Hippocampal formation (tissue), 2 donors: Measurements from ENCODE around the gene PRSS27.

Source experiments
- DNase-seq, 2 donors: peaks; one replicate each; lab custom pipeline; 2025; lab: John Stamatoyannopoulos, UW

Gene PRSS27

DNA sequence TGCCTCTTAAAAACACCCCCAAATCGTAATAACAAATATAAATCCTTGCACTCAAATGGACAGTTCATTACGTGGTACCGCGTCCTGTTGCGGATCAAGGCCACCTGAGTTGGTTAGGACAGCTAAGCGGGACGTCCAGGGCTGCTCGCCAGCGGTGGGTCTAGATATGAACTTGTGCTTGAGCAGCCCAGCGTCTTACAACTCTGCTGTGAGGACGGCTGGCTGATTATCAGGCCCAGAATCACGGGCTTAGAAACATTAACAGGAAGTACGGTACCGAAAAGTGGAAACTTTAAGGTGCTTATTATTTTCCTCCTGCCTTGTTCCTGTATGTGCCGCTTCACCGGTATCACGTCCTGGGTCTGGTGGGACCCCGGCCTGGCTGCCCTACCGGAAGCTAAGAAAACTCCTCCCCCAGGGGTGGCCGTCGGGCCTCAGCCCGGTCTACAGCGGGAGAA is 31.6 kb upstream of the PRSS27 start:
- no peak for DNase-seq

DNA sequence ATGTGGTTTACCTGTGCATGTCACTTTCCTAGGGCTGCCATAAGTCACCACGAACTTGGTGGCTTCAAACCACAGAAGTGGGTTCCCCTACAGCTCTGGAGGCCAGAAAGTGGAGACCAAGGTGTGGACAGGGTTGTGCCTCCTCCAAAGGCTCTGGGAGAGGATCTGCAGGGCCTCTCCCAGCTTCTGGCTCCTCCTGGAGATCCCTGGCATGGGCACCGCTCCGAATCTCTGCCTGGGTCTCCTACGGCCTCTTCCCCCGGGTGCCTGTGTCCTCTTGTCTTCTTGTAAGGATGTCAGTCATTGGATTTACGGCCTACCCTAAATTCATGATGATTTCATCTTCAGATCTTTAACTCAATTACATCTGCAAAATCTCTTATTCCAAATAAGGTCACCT is 29.9 kb upstream of the PRSS27 start:
- DNase-seq, result no peak

DNA sequence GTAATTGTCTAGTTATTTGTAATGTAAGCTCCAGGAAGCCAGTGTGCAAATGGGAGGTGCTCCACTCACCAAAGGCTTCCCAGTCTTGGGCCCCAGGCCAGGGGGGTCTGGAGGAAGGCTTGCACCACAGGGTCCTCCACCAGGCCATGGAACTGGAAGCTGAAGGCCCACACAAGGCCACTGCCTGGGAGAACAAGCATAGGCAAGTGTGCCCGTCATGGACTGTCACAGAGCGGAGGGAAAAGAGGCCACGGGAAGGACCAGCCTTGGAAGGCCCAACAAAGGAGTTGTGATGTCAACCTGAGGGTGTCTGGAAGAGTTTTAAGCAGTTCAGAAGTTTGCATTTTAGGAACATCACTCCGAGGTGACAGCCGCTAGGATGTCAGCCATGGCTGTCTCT is 29.5 kb upstream of the PRSS27 start:
- DNase-seq, result no peak

DNA sequence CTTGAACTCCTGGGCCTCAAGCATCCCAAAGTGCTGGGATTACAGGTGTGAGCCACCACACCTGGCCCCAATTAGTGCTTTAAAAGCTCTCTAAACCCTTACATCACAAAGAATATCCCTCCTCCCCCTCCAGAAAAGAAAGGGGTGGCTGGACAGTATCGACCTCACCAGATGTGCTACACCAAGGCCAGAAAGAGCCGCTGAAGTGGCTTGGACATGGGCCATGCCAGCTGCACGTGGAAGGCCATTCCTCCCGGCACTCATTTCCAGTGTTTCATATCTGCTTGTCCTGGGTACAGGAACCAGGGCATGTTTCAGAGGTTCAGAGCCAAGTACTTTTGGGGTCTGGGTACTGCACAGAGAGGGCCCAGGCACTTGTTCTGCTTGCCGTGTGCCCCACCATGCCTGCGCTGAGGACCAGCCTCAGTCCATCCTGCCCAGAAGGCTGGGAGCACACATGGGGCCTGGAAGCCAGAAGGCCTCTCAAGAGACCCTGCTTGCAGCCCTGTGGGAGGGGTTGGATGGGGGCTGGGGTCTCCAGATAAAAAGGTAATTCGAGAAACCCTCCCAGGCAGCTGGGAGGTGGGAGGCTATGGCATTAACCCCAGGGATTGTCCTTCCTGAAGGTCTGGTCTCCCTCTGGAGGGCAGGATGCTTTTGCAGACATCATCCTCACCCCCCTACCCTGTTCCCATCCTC is 28.9 kb upstream of the PRSS27 start:
- DNase-seq, result no peak

DNA sequence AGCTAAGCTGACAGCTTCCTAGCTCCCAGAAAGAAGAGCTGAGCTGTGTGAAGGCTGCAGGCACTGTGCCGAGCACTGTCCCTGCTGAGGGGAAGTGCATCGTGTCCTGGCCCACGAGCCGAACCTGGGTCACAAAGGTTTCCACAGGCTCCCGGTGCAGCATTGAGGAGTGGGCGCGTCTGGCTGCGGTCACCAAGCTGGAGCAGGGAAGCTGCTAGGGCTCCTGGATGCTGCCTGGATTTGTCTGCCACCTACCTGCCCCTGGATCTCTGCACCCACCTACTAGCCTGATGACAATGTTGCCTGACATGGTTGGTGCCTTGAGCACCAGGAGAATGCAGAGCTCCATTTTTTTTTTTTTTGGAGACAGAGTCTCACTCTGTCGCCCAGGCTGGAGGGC is 25.9 kb upstream of the PRSS27 start:
- no peak for DNase-seq

DNA sequence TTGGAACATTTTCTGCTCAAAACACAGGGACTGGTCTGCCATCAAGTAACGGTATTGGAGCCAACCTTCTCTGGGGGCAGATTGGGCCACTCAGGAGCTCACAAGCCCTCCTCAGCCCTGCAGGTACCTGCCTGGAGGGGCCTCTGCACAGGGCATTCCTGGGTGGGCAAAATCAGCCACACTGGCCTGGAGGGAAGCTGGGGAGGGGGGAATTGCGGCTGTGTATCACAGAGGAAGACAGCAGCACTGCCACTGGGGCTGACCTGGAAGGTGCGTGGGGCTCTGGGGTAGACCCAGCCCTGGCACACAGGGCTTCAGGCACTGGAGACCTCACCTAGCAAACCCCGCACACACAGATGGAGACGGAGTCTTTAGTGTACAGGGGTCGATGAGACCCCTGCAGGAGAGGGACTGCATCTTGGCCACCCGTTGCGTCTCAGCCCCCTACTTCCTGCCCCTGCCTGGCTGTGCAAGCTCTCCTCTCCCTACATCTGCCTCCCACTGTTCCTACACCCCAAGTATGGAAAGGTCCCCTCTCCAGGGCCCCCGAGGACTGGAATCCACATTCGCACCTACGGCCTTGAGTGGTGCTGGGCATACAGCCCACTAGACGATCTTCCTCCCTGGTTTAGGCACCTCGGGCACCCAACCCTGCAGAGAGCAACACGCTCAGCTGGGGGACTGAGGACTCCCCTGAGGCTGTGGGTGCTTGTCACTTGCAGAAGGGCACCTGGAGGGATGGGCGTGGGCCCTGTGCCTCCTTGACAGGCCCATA is 25.3 kb upstream of the PRSS27 start:
- no peak for DNase-seq

DNA sequence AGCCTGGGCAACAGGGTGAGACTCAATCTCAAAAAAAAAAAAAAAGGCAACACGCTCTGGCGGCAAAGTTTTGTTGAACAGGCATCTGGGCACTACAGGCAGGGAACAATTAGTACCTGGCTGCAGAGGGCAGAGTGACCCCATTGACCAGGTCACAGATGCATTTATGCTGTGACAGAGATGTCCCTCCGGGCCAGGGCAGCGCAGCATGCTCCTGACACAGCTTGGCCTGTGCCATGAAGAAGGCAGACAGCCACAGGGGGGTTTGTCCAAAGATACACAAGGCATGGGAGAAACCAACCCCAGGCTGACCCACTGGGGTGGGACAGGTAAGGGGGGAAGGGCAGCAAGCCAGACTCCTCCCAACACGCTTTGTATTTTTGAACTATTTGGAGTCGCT is 24.7 kb upstream of the PRSS27 start:
- DNase-seq, result no peak

DNA sequence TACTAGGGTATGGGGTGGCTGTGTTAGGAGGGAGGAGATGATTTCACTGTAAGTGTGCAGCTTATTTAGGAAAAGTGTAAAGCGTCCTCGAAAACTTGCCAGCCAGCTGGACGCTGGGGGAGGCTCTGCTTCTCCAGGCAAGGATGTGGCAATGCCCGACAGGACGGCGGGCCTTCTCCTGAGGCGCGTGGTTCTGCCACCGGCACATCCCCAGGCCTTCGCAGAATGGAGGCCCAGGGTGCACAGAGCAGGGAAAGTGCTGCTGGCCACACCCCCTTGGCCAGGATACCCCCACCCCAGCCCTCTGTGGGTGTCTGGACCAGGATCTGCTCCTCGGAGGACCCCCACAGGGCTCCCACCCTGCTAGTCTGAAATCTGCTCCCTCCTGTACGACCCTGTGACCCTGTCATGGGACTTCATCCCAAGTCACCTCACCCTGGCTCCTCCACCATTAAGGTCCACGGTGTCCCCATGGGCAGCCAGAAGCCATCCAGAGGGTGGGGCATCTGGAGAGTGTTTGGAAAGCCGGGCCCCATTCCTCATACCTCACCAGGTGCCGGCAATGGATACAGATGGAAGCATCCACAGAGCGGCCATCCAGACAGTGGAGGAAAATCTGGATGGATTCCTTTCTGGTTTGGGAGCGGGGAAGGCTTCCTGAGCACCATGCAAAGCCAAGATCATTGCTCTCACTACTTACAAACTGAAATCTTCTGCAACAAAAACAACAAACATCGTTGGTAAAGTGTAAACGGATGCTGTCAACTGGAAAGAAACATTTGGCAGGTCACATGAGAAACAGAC is 23.2 kb upstream of the PRSS27 start:
- DNase-seq, result no peak

DNA sequence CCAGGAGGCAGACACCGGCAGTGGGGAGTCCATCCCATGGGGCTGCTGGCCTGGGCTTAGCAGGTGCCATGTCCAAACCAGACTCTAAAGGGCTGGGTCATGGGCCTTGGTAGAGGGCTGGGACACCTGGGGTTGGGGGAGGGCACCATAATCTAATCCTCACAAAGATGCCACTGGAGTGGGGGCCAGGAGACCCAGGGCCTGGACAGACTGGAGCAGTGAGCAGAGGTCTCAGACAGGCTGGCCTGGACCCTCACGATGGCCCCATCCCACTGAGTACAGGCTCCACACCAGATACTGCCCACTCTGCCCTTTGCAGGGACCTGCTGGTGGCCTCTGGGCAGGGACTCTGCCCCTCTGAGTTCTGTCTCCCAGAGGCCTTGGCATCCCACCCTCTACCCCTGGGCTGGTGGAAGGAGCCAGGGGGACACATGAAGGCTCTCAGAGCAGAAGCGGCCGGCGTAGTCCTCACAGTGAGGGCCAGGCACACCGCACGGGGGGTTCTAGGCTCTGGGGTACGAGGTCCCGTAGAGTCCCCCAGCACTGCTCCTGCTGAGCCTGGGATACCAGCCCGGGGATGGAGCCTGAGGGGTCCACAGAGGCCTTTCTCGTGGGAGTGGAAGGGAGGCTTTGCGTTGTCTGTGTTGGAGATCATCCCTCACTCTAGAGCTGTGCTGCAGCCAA is 22.4 kb upstream of the PRSS27 start:
- DNase-seq, result no peak

DNA sequence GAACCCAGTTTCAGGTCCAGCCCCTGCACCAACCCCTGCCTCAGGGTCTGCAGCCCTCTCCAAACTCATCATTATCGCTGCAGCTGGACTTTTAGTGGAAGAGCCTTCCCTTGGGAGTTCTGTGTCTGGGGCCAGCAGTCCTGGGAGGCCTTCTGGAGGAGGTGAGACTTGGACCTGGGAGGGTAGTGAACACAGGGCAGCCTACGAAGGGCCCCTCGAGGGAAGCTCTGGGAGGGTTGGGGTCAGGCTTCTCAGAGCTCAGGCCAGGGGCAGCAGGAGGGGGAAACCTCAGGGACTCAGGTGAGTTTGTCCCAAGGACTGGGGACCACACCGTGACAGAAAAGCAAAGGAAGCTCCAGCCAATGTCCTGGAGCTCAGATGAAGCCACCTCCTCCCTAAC is 21.1 kb upstream of the PRSS27 start:
- DNase-seq, result no peak

DNA sequence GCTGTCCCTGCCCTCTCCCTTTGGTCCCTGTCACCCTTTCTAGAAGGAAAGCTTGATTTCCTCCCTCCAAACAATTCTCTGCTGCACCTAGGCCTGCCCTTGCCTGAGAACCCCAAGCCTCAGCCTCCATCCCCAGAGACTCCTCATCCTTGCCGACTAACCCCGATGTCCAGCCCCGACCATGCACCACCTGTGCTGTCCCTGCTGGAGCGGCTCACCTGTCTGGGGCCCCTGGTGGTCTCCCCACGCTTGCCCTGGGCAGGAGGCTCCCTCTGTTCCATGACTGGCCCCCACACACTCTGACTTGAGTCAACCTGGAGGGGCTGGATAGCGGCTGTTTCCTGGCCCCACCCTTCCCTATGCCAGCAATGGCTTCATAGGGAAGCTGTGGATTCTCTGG is 20.5 kb upstream of the PRSS27 start:
- DNase-seq, result no peak

DNA sequence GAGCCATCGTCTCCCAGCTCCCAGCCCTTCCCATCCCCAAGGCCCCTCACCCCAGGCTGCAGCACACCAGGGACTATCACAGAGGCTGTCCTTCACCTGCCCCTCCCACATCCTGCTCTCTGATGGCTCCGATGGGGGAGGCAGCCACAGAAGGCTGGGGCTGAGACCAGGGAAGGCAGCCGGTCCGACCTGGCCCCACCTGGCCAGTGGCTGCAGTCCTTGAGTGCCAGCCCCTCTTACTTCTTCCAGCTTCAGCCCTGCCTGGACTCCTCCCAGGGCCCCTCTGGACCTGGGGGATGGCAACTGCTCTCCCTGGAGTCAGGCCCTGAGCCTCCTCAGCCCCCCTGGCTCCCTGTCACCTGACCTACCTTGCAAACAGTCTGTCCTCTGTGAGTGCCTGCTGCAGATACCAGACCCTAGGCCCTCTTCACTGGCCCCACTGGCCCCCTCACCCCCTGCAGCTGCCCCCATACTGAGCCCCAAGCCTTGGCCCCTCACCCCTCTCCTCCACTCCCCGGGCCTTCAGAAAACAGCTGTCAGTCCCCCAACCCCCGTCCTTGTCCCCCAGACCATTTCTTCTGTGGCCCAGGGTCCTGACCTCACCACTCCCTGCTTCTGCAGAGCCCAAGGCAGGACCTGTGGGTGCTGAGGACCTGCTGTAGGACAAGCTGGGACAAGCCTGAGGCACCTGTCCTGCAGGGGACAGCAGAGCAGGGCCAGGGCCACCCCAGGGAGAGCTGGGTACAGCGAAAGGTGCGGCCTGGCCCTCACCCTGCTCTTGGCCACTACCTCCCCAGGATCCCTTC is 19.8 kb upstream of the PRSS27 start:
- no peak for DNase-seq

DNA sequence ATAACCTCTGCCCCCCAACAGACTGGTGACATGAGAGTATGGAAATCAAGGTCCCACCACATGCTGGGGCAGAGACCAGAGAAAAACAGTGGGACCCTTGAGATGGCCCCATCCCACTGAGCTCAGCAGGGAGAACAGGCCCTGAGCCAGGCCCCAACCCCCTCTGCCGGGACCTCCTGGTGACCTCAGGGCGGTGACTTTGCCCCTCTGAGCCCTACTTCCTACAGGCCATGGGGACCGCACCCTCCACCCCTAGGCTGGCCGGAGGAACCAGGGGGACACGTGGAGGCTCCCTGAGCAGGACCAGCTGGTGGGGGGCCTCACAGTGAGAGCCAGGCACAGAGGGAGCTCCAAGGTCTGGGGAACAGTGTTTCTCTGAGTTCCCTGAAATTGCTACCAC is 18.6 kb upstream of the PRSS27 start:
- no peak for DNase-seq

DNA sequence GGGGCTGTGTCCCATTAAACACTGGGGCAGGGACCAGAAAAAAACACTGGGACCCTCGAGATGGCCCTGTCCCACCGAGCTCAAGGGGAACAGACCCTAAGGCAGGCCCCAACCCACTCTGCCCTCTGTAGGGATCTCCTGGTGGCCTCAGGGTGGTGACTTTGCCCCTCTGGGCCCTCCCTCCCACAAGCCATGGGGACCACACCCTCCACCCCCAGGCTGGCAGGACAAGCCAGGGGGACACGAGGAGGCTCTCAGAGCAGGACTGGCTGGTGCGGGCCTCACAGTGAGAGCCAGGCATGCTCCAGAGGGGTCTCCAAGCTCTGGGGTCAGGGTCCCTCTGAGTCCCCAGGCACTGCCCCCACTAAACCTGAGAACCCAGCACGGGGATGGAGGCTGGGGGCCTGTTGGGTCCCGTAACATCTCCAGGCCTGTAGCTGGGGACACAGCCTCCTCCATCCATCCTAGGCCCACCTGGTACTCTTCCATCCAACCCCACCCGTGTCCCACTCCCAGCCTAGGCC is 17.9 kb upstream of the PRSS27 start:
- no peak for DNase-seq

DNA sequence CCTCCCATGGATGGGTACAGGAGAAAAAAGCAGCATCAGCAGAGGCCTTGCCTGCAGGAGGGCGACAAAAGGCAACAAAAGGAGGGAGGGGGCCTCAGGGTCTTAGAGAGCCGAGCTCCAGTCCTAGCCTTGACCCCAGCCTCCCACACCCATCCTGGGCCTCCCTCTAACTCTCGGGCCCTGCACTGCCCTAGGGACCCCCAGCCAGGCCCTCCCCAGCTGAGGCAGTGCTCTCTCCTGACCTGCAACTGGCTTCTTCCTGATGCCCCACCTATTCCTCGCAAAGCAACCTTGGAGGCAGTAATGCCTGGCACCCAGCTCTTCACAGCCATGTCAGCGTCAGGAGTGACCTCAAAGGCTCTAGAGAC is 17.2 kb upstream of the PRSS27 start:
- DNase-seq, result no peak

DNA sequence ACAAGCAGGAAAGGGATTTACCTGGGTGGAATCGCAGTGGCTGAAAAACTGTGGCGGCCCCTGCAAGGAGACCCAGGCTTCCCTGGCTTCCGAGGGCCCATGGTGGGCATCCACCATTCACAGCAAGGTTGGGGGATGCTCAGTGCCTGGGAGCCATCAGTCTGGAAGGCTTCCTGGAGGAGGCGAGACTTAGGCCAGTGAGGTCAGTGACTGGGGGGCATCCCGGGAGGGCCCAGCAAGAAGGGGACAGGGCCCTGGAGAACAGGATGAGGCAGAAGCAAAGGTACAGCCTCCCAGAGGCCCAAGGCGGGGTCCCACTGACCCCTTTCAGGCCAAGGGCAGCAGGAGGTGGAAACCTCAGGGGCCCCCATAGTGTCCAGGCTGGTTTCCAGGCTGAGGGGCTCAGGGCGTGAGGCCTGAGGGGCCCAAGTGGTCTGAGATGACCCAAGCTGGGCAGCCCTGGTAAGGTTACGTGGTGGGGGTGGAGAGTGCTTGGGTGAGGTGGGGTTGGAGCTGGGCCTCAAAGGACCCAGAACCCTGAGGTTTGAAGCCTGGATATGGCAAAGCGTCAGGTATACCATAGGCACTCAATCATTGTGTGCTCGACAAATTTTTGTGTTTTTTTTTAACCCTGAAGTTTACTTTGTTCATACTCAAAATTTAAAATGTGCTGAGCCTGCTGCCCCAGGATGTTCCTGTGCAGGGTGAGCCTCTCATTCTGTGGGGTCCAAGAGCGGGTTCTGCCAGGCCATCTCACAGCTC is 16.6 kb upstream of the PRSS27 start:
- DNase-seq, result no peak

DNA sequence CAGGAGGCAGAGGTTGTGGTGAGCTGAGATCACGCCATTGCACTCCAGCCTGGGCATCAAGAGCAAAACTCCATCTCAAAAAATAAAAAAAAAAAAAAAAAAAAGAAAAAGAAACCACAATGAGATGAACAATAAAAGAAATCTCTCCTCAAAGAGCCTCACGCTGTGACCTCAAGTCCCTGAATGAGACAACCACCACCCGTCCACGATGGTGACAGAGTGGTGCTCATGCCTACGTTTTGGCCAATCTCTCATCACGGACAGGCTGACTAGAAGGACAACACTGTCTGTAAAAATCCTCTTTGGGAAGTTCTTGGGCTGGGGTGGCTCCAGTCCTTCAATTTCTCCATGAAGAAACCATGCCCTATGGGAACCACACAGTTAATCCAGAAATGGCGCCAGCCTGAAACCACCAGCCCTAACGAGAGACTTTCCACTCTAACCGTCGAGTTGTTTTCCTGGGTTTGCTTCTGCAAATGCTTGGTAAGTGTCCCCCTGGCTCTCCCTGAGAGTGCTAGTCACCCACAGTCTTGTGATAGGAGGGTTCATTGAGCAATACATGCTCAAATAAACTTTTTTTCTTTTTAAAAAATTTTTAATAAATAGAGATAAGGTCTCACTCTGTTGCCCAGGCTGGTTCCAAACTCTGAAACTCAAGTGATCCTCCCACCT is 15.0 kb upstream of the PRSS27 start:
- no peak for DNase-seq

DNA sequence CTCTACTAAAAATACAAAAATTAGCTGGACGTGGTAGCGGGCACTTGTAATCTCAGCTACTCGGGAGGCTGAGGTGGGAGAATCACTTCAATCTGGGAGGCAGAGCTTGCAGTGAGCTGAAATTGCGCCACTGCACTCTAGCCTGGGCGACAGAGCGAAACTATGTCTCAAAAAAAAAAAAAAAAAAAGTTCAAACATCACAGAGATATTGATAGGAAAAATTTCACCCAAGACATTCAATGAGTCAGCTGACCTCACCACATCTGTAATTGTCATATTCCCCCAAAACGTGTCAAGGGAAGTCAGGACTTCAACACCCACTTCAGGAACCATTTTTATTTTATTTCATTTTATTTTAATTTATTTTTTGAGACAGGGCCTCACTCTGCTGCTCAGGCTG is 8.0 kb upstream of the PRSS27 start:
- DNase-seq, result no peak

DNA sequence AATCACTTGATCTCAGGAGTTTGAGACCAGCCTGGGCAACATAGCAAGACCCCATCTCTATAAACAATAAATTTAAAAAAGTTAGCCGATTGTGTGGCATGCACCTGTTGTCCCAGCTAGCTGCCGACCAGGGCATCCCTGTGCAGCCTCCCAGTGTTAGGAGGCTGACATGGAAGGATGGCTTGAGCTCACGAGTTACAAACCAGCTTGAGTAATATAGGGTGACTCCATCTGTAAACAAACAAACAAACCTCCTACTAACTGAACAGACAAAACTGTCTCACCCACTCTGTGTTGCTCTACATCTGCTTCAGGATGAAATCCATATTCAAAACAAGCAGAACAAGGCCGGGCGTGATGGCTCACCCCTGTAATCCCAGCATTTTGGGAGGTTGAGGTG is 6.9 kb upstream of the PRSS27 start:
- DNase-seq, result no peak

DNA sequence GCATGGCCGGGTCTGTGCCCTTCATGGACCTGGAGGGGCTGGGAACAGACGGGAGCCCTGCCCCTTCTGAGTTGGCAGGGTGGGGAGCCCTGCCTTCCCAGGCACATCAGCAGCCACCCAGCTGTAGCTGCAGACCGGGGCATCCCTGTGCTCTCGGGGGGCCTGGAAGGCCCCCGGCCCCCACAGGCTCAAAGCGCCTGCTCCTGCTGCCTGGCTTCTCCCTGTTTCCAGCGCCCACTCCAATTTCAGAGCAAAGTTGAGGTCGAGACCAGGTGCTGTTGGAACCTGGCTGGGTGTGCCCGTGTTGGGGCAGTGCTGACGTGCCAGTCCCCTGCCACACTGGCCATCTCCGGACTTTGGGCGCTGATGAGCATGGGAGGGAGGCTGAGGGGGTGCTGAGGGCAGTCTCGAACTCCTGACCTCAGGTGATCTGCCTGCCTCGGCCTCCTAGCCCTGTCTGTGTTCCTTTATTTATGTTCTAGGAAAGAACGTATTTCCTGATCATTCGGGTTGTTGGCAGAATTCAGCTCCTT is 4.9 kb upstream of the PRSS27 start:
- no peak for DNase-seq
